WI38 (cell line): Measurements from ENCODE around the gene FBRS.

Experiments used
- H3K4me3 ChIP-seq: 2 replicates; pipeline ENCODE4 v1.5.1; 2011; ENCODE audit warnings: low read depth, mild to moderate bottlenecking, control low read depth, low read length
- CTCF ChIP-seq: IDR thresholded peaks from 2 replicates; pipeline ENCODE4 v1.5.1; 2012; ENCODE audit warnings: low read depth, mild to moderate bottlenecking, control low read depth, low read length

Gene FBRS

GRCh38 chr16:30655815-30656347 is 2.4 kb upstream of the FBRS start:
- no peak for TF ChIP-seq CTCF
- no peak overlapping the region for H3K4me3 ChIP-seq

DNA sequence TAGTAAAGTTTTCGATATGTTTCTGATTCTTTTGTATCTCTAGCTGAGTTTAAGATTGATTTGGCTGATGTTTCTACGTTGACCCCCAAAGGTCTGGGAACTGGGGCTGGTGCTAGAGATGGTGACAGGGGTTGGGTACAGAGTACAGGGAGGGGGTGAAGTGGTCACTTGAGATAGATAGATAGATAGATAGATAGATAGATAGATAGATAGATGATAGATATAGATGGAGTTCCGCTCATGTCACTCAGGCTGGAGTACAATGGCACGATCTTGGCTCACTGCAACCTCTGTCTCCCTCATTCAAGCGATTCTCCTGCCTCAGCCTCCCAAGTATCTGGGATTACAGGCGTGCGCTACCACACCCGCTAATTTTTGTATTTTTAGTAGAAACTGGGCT is 1.8 kb upstream of the FBRS start:
- no peak overlapping the region for H3K4me3 ChIP-seq
- TF ChIP-seq CTCF, result no peak

- TF ChIP-seq CTCF, result no peak
- peak overlapping the region; percentile 58 for H3K4me3 ChIP-seq
Observed at GRCh38 chr16:30656974-30657865, 1.0 kb upstream of the FBRS start.

- H3K4me3 ChIP-seq, result peak overlapping the region; percentile 87
- no peak for TF ChIP-seq CTCF
Observed at GRCh38 chr16:30658731-30659506, 688 bp downstream of the FBRS start.

GRCh38 chr16:30659507-30660423 is 1.5 kb downstream of the FBRS start:
- TF ChIP-seq CTCF, result no peak
- peak overlapping the region; percentile 87 for H3K4me3 ChIP-seq

GRCh38 chr16:30660424-30661261 is 2.4 kb downstream of the FBRS start:
- TF ChIP-seq CTCF, result no peak

More at GRCh38 chr16:30660424-30661261, 2.4 kb downstream of the FBRS start:
- H3K4me3 ChIP-seq, result peak overlapping the region; percentile 87
